ENCODE data around the gene ALPP.

- TF ChIP-seq POLR2A (IDR thresholded peaks at IDR 0.05; ENCODE audit: low read depth, low read length), result no peak
- no peak for TF ChIP-seq EZH2 (IDR thresholded peaks at IDR 0.05; ENCODE audit: borderline replicate concordance, low read depth, low read length, severe bottlenecking)
- TF ChIP-seq CTCF (IDR thresholded peaks at IDR 0.05; ENCODE audit: extremely low read depth in 1 of 2, insufficient read depth in 1 of 2, low read depth in 1 of 2, low read length in 2 of 2), result no peak
- TF ChIP-seq POLR2AphosphoS5 (IDR thresholded peaks at IDR 0.05; ENCODE audit: insufficient read depth, low read depth, low read length), result no peak
- no peak for TF ChIP-seq JUN (IDR thresholded peaks at IDR 0.05; ENCODE audit: borderline replicate concordance, insufficient read depth, insufficient read length, low read depth)
Measured at GRCh38 chr2:232415736-232416520, 37.4 kb downstream of the ALPP start.
